ENCODE measurements around the gene NR6A1. TPM values are rescaled to one million over a fixed set of nuclear protein-coding genes. Genes with fewer than 3 reads are reported as not detected.

The NR6A1 gene
- total RNA-seq, 1 experiment from 2014 or later = 164 TPM

DNA sequence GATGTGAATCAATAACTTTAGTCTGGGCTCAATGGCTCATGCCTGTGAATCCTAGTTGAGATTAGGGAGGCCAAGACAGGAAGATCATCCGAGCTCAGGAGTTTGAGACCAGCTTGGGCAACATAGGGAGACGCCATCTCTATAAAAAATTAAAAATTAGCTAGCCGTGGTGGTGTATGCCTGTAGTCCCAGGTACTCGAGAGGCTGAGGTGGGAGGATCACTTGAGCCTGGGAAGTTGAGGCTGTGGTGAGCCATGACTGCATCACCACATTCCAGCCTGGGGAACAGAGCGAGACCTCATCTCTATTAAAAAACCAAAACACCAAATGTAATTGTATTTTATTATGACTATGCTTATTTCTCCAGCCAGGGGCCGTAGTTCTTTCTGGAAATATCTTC lies 194.4 kb downstream of the NR6A1 start:
- CTCF ChIA-PET = interaction anchor here (0.6 to 2.6 kb wide), 3 partner anchors 14 to 25 kb away, joined by 3 to 11 read pairs (median 5); no protein-coding TSS in a partner anchor
- peaks cover 36% of the 10 kb centered on the region for H3K4me1 Mint-ChIP-seq
- peaks cover 11% of the 10 kb centered on the region for H3K36me3 Mint-ChIP-seq
- ATAC-seq (no peak), DNase-seq (ENCODE audit: low spot score) (no peak)
- H3K9me3 Mint-ChIP-seq = peaks cover 11% of the 10 kb centered on the region
- no peak overlapping the region for H3K4me3 Mint-ChIP-seq
- H3K27ac Mint-ChIP-seq = 0 out of 2 replicates have a peak overlapping the region, but pooled peaks have one; percentile 17
- POLR2A ChIA-PET = no interaction called here
- no peaks in the 10 kb centered on the region for H3K27me3 Mint-ChIP-seq (ENCODE audit: low read depth)
- TF ChIP-seq PRRX2 (CRISPR knock-in tag; IDR thresholded peaks at IDR 0.05) (no peak), GTF2I (CRISPR knock-in tag; conservative IDR thresholded peaks at IDR 0.05) (no peak)
- TF ChIP-seq, protein P1, sequence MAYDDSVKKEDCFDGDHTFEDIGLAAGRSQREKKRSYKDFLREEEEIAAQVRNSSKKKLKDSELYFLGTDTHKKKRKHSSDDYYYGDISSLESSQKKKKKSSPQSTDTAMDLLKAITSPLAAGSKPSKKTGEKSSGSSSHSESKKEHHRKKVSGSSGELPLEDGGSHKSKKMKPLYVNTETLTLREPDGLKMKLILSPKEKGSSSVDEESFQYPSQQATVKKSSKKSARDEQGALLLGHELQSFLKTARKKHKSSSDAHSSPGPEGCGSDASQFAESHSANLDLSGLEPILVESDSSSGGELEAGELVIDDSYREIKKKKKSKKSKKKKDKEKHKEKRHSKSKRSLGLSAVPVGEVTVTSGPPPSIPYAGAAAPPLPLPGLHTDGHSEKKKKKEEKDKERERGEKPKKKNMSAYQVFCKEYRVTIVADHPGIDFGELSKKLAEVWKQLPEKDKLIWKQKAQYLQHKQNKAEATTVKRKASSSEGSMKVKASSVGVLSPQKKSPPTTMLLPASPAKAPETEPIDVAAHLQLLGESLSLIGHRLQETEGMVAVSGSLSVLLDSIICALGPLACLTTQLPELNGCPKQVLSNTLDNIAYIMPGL (CRISPR knock-in tag; IDR thresholded peaks at IDR 0.05) = no peak

DNA sequence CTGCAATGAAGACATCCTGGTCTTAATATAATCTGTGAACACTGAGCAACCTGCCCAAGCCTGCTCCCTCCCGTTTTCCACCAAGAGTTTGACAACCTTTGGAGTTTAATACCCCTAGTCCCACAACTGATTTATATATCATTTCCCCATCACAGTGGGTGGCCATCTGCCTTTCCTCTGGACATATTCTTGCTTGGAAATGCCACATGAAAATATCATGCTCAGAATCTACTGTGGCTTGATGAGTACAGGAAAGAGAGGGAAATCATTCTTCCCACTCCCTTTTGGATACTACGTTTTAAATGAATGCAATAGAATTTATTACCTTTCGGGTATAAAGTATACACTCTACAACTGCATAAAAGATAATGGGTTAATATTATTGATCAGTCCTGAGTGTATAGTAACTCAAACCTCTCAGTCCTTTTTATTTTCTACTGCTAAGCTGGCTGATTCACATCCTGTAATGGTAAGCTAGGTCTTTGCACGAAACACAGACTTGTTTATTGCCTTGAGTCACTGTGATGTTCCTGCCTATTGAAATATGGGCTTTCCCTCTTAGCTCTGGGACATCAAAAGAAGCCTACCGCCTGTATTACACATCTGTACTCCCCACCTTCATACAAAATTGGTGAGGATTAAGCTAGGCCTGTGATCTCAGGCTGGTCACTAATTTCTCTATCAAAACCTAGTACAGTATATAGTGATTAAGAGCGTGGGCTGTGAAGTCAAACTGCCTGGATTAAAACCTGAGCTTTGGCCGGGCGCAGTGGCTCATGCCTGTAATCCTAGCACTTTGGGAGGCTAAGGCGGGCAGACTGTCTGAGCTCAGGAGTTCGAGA lies 196.4 kb downstream of the NR6A1 start:
- DNase-seq (ENCODE audit: low spot score) (no peak), ATAC-seq (no peak)
- POLR2A ChIA-PET = no interaction called here

DNA sequence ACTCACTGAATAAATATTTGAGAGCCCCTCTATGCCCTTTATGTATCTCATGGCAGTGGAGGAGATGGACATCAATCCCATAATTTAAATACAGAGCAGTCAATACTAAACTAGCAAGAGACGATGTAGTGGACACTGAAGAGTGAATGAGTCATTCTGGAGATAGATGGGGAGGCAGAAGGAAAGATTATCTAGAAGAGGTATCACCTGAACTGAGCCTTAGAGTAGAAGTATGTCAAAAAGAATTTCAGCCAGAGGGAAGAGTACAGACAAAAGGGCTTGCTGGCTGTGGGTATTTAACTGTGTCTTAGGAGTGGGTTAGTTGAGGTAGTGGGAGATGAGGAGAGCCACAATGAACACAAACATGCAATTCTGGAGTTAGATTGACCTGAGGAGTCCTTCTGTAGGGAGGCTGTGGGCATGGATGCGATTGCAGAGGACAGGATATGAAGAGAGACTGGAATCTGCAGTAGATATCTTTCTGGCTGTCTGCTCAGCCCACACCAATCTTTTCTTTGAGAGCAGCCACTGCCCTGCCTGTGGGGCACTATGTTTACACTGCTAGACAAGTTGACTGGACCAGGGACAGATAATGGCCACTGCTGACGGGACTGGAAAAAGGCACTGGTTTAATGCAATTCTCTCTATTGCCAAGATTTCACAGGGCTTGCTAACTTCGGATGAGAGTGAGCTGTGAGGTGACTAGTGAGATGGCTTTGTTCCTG lies 200.0 kb downstream of the NR6A1 start:
- Mint-ChIP-seq H3K4me3 (no peak overlapping the region), H3K27ac (peak overlapping the region; percentile 37), H3K9me3 (no peaks in the 10 kb centered on the region), H3K36me3 (no peaks in the 10 kb centered on the region), H3K27me3 (ENCODE audit: low read depth) (no peaks in the 10 kb centered on the region), H3K4me1 (peaks cover 63% of the 10 kb centered on the region)
- no peak for ATAC-seq
- DNase-seq (ENCODE audit: low spot score) = no peak
- ChIA-PET POLR2A (no interaction called here), CTCF (interaction anchor here (1.3 to 3.6 kb wide), 2 partner anchors 19 to 46 kb away, joined by 5 to 15 read pairs; no protein-coding TSS in a partner anchor)
- TF ChIP-seq SOX15 (CRISPR knock-in tag; IDR thresholded peaks at IDR 0.05) (no peak), FOXP1 (CRISPR knock-in tag; IDR thresholded peaks at IDR 0.05; ENCODE audit: borderline replicate concordance) (no peak)
- TF ChIP-seq, protein P2, sequence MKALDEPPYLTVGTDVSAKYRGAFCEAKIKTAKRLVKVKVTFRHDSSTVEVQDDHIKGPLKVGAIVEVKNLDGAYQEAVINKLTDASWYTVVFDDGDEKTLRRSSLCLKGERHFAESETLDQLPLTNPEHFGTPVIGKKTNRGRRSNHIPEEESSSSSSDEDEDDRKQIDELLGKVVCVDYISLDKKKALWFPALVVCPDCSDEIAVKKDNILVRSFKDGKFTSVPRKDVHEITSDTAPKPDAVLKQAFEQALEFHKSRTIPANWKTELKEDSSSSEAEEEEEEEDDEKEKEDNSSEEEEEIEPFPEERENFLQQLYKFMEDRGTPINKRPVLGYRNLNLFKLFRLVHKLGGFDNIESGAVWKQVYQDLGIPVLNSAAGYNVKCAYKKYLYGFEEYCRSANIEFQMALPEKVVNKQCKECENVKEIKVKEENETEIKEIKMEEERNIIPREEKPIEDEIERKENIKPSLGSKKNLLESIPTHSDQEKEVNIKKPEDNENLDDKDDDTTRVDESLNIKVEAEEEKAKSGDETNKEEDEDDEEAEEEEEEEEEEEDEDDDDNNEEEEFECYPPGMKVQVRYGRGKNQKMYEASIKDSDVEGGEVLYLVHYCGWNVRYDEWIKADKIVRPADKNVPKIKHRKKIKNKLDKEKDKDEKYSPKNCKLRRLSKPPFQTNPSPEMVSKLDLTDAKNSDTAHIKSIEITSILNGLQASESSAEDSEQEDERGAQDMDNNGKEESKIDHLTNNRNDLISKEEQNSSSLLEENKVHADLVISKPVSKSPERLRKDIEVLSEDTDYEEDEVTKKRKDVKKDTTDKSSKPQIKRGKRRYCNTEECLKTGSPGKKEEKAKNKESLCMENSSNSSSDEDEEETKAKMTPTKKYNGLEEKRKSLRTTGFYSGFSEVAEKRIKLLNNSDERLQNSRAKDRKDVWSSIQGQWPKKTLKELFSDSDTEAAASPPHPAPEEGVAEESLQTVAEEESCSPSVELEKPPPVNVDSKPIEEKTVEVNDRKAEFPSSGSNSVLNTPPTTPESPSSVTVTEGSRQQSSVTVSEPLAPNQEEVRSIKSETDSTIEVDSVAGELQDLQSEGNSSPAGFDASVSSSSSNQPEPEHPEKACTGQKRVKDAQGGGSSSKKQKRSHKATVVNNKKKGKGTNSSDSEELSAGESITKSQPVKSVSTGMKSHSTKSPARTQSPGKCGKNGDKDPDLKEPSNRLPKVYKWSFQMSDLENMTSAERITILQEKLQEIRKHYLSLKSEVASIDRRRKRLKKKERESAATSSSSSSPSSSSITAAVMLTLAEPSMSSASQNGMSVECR (CRISPR knock-in tag; IDR thresholded peaks at IDR 0.05; ENCODE audit: borderline replicate concordance) = no peak
- TF ChIP-seq, protein P3, sequence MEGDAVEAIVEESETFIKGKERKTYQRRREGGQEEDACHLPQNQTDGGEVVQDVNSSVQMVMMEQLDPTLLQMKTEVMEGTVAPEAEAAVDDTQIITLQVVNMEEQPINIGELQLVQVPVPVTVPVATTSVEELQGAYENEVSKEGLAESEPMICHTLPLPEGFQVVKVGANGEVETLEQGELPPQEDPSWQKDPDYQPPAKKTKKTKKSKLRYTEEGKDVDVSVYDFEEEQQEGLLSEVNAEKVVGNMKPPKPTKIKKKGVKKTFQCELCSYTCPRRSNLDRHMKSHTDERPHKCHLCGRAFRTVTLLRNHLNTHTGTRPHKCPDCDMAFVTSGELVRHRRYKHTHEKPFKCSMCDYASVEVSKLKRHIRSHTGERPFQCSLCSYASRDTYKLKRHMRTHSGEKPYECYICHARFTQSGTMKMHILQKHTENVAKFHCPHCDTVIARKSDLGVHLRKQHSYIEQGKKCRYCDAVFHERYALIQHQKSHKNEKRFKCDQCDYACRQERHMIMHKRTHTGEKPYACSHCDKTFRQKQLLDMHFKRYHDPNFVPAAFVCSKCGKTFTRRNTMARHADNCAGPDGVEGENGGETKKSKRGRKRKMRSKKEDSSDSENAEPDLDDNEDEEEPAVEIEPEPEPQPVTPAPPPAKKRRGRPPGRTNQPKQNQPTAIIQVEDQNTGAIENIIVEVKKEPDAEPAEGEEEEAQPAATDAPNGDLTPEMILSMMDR (IDR thresholded peaks at IDR 0.05) = no peak

More for the DNA sequence above, 196.4 kb downstream of the NR6A1 start:
- peak overlapping the region; percentile 48; the same call in 1 of the 2 replicates for H3K27ac Mint-ChIP-seq
- CTCF ChIA-PET = interaction anchor here (0.7 to 2.6 kb wide), 9 partner anchors 9 to 281 kb away, joined by 3 to 13 read pairs (median 4); partner anchors contain the start of gene NR6A1
- TF ChIP-seq ZNF219 (CRISPR knock-in tag; IDR thresholded peaks at IDR 0.05; ENCODE audit: borderline replicate concordance) = no peak
- TF ChIP-seq ZNF423 (CRISPR knock-in tag; IDR thresholded peaks at IDR 0.05) = no peak
- TF ChIP-seq, protein P4, sequence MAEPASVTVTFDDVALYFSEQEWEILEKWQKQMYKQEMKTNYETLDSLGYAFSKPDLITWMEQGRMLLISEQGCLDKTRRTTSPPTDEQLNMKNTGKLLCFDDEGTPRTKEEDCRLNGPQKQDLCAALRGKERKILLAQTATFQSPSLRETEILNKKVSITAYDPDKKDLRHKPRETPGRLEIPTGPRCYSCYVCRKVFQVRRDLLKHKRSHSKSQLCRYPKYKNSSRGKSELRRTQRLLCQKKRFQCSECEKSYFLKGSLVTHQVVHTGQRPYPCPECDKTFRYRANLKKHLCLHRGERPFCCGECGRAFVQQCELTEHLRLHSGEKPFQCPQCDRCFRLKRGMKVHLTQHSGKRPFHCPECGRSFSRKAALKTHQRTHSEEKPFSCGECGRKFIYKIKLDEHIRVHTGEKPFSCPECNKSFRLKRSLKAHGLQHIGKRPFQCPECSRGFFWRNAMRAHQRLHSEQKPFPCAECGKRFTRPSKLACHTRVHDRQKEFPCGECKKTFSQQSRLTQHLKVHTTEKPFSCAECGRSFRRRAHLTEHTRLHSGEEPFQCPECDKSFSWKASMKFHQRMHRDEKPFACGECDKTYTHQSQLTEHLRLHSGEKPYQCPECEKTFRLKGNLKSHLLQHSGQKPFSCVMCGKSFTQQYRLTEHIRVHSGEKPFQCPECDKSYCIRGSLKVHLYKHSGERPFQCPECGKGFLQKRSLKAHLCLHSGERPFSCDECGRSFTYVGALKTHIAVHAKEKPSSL (CRISPR knock-in tag; conservative IDR thresholded peaks at IDR 0.05) = no peak
- no peak for TF ChIP-seq JAZF1 (CRISPR knock-in tag; IDR thresholded peaks at IDR 0.05)
- TF ChIP-seq SMAD3 (CRISPR knock-in tag; IDR thresholded peaks at IDR 0.05; ENCODE audit: borderline replicate concordance) = no peak
- no peak for TF ChIP-seq ZNF121 (CRISPR knock-in tag; IDR thresholded peaks at IDR 0.05)
- TF ChIP-seq, protein P5, sequence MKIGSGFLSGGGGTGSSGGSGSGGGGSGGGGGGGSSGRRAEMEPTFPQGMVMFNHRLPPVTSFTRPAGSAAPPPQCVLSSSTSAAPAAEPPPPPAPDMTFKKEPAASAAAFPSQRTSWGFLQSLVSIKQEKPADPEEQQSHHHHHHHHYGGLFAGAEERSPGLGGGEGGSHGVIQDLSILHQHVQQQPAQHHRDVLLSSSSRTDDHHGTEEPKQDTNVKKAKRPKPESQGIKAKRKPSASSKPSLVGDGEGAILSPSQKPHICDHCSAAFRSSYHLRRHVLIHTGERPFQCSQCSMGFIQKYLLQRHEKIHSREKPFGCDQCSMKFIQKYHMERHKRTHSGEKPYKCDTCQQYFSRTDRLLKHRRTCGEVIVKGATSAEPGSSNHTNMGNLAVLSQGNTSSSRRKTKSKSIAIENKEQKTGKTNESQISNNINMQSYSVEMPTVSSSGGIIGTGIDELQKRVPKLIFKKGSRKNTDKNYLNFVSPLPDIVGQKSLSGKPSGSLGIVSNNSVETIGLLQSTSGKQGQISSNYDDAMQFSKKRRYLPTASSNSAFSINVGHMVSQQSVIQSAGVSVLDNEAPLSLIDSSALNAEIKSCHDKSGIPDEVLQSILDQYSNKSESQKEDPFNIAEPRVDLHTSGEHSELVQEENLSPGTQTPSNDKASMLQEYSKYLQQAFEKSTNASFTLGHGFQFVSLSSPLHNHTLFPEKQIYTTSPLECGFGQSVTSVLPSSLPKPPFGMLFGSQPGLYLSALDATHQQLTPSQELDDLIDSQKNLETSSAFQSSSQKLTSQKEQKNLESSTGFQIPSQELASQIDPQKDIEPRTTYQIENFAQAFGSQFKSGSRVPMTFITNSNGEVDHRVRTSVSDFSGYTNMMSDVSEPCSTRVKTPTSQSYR (CRISPR knock-in tag; IDR thresholded peaks at IDR 0.05) = no peak
- TF ChIP-seq, protein P6, sequence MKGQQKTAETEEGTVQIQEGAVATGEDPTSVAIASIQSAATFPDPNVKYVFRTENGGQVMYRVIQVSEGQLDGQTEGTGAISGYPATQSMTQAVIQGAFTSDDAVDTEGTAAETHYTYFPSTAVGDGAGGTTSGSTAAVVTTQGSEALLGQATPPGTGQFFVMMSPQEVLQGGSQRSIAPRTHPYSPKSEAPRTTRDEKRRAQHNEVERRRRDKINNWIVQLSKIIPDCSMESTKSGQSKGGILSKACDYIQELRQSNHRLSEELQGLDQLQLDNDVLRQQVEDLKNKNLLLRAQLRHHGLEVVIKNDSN (CRISPR knock-in tag; IDR thresholded peaks at IDR 0.05) = no peak
- H3K27me3 Mint-ChIP-seq (ENCODE audit: low read depth) = no peaks in the 10 kb centered on the region
- H3K4me3 Mint-ChIP-seq = no peak overlapping the region
- H3K9me3 Mint-ChIP-seq = peaks cover 6% of the 10 kb centered on the region
- H3K4me1 Mint-ChIP-seq = peaks cover 54% of the 10 kb centered on the region
- peaks cover 5% of the 10 kb centered on the region for H3K36me3 Mint-ChIP-seq

All from WTC11 (cell line).